ENCODE measurements around the gene ORMDL3.

The ORMDL3 gene

DNA sequence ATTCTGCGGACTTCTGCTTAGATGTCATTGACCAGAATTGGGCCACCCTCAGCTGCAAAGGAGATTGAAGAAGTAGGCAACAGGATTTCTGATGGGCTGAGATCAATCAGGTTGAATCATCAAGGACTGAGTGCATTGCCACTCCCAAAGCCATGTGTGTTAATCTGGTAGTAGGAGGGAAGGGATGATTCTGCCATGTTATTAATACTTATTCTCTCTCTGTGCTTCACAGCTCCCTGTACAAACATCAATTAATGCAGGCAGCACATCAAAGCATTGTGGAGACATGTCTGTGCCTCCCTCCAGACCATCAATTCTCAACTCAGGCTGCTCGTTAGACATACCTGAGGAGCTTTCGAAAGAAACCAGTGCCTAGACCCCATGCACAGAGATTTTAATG, 11.7 kb upstream of the ORMDL3 start:
- no peak for DNase-seq (ENCODE audit: low read depth)
- H3K4me3 ChIP-seq (ENCODE audit: low read length) = no peak overlapping the region
- no peak for TF ChIP-seq CTCF (conservative IDR thresholded peaks at IDR 0.05; ENCODE audit: low read length)

DNA sequence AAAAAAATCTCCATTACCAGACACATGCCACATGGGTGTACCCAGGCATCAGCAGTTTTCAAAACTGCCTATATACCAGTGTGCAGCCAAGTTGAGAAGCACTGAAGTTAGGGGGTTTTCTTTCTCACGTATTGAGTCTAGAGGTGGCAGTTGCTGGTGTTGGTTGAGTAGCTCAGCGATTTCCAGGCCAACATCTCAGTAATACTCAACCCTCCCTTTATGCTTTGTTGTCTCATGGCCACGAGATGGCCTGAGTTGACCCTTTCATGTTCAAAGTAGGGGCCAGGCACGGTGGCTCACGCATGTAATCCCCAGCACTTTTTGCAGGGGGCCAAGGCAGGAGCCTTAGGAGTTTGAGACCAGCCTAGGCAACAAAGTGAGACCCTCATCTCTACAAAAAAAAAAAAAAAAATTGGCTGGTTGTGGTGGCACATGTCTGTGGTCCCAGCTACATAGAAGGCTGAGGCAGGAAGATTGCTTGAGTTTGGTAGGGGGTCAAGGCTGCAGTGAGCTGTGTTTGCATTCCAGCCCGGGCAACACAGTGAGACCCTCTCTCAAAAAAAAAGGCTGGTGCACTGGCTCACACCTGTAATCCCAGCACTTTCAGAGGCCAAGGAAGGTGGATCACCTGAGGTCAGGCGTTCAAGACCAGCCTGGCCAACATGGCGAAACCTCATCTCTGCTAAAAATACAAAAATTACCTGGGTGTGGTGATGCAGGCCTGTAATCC, 10.9 kb upstream of the ORMDL3 start:
- DNase-seq (ENCODE audit: low read depth) = no peak
- no peak for TF ChIP-seq CTCF (conservative IDR thresholded peaks at IDR 0.05; ENCODE audit: low read length)
- no peak overlapping the region for H3K4me3 ChIP-seq (ENCODE audit: low read length)

DNA sequence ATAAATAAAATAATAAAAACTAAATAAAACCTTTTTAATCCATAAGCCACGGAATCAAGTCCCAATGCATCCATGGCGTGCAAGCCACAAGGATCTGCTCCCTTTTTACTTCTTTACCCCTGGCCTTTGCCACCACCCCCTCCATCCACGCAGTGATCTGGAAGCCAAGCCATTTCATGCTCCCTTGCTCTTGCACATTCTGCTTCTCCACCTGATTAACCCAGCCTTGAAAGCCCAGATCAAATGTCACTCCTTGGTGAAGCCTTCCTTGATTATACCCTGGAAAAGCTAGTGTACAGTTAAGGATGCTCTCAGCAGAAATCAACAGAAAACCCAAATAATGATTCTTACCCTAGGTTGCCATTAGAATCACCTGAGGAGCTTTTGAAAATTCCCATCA, 10.0 kb upstream of the ORMDL3 start:
- no peak overlapping the region for H3K4me3 ChIP-seq (ENCODE audit: low read length)
- DNase-seq (ENCODE audit: low read depth) = no peak
- no peak for TF ChIP-seq CTCF (conservative IDR thresholded peaks at IDR 0.05; ENCODE audit: low read length)

GRCh38 chr17:39935909-39936308, 8.5 kb upstream of the ORMDL3 start:
- no peak overlapping the region for H3K4me3 ChIP-seq (ENCODE audit: low read length)
- DNase-seq (ENCODE audit: low read depth) = no peak
- no peak for TF ChIP-seq CTCF (conservative IDR thresholded peaks at IDR 0.05; ENCODE audit: low read length)

DNA sequence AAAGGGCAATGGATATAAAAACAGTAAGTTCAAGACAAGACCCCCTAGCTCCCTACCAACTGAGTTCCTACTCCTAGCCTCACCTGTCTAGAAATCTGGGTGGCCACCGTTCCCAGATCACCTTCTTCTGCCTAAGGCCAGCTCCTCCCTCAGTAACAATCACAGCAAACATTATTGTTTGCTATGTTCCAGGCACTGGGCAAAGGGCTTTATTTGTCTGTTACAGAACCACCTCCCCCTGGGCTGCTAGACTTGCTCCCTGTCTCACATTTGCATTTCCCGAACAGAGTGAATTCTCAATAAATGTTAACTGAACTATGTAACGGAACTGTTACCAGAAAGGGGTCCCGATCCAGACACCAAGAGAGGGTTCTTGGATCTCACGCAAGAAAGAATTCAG, 6.9 kb upstream of the ORMDL3 start:
- TF ChIP-seq CTCF (conservative IDR thresholded peaks at IDR 0.05; ENCODE audit: low read length) = no peak
- H3K4me3 ChIP-seq (ENCODE audit: low read length) = no peak overlapping the region
- DNase-seq (ENCODE audit: low read depth) = no peak

- TF ChIP-seq CTCF (conservative IDR thresholded peaks at IDR 0.05; ENCODE audit: low read length) = no peak
- DNase-seq (ENCODE audit: low read depth) = no peak
- H3K4me3 ChIP-seq (ENCODE audit: low read length) = no peak overlapping the region
Observed at GRCh38 chr17:39933912-39934311, 6.5 kb upstream of the ORMDL3 start.

- TF ChIP-seq CTCF (conservative IDR thresholded peaks at IDR 0.05; ENCODE audit: low read length) = no peak
- no peak overlapping the region for H3K4me3 ChIP-seq (ENCODE audit: low read length)
- peak; percentile 92 for DNase-seq (ENCODE audit: low read depth)
Observed at GRCh38 chr17:39929646-39930407, 2.4 kb upstream of the ORMDL3 start.

Data from AG10803 (cell line).